NCI-H128 (cell line): Measurements from ENCODE around the gene KRTAP19-8.

ENCODE experiments used
- DNase-seq: peaks from one replicate; lab custom pipeline; 2025; ENCODE audit not compliant: unreplicated experiment; lab: John Stamatoyannopoulos, UW

The KRTAP19-8 gene, protein sequence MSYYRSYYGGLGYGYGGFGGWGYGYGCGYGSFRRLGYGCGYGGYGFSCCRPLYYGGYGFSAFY

DNA sequence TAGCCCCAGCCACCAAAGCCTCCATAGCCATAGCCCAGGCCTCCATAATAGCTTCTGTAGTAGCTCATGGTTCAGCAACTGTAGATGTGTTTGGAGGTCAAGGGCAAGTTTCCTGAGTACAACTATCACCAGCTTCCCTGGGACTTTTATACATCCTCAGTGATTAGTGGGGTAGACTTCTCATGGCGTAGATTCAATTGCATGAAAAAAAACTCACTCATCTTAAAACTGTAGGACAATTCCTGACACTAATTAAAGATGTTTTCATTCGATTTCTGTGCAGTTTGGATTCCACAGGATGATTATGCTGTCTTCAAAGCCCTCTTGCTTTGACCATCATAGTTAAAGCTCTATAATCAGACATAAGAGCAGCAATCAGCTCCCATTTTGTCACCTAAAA, at the start of gene KRTAP19-8:
Gene KRTAP19-8 (minus strand): TSS at position 101 of the 400 bp plus-strand sequence. CDS start 33 bp downstream, at position 68.
- no peak for DNase-seq

DNA sequence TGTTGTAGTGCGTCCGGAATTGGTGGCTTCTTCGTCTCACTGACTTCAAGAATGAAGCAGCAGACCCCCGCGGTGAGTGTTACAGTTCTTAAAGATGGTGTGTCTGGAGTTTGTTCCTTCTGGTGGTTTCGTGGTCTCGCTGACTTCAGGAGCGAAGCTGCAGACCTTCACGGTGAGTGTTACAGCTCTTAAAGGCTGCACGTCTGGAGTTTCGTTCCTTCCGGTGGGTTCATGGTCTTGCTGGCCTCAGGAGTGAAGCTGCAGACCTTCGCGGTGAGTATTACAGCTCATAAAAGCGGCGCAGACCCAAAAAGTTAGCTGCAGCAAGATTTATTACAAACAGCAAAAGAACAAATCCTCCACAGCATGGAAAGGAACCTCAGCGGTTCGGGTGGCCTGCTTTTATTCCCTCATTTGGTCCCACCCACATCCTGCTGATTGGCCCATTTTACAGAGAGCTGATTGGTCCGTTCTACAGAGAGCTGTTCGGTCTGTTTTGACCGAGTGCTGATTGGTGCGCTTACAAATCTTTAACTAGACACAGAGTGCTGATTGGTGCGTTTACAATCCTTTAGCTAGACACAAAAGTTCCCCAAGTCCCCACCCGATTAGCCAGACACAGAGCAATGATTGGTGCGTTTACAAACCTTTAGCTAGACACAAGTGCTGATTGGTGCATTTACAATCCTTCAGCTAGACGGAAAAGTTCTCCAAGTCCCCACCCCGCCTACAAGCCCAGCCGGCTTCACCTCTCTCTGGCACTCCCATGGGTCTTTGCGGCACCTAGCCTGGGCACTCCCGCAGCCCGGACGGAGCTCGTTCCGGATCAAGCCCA, 49.6 kb upstream of the KRTAP19-8 start:
- no peak for DNase-seq

DNA sequence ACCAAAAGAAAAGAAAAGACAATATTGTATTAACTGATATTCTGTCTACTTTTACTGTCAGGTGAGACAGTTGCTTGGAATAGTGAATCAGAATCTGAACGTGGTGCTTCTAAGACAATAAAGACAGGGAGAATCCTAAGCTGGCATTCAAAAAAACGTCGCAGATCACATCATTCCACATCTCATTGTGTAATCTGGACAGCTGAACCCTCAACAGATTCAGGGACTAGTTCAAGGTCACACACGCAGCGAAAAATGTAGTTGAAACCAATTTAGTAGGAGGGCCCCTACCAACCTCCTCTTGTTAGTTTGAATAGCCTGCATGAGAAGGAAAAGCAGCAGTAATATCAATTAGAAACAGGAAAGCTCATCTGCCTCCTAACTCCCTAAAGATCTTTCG, 46.4 kb upstream of the KRTAP19-8 start:
- DNase-seq: no peak

DNA sequence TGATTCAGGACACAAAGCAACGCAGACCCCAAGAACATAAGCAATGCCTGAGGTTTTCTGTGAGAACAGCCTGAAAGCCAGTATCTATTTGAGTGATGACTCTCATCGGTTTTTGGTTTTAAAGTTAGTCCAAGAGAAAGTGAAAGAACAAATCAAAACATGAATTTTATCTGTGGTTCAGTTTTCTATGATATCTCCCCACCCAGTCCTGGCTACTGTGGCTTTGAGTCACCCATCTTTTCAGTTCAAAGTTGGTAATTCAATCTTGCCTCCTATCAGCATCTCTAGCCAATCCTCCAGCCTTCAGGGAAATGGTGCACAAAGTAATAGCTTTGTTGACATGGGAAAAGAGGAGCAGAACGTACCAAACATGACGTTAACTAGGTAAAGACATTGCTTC, 40.5 kb upstream of the KRTAP19-8 start:
- no peak for DNase-seq

DNA sequence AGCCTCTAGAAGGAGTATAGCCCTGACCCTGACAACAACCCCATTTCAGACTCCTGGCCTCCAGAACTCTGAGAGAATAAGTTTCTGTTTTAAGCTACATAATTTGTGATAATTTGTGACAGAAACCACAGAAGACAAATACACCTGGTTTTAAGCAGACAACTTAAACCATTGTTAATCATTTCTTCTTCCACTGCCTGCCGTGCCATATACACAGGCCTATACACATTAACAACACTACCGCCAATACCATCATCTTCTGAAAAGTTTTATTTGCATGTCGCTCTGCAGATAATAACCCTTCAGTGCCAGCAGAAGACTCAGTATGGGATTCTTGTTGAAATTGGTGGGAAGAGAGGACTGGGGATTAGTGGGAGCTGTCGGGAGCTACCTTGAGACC, 39.9 kb upstream of the KRTAP19-8 start:
- DNase-seq: no peak

DNA sequence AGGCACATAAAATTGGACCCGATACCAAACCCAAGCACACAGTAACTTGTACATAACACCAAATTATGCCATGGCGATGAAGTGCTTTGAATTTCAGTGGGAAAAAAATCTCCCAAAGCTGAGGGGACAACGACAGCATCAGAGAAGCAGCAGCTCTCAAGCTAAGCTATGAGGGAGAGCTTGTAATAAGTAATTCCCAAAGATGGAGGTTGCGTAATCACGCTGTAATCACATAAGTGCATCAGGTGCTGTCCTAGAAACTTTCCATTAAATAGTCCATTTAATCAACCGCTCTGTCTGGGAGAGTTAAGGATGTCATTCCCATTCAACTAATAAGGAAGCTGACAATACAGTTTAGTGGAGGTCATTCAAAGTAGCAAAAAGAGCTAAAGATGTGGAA, 37.6 kb upstream of the KRTAP19-8 start:
- no peak for DNase-seq

DNA sequence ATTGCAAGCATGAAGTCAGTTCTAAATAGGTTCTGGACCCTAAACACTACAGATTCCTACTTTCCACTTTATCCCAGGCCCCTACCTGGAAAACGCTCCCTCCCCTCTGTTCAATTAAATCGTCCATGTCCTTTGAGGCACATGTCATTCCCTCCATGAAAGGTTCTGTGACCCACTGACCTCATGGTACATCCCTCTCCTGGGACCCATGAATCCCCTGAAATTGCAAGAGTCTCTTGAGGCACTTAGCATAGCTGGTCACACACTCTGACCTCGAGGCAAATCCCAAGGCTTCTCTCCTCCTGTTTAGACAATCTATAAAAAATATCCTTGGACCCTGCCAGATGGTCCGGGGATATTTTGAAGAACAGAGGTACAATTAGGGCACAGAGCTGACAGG, 34.3 kb upstream of the KRTAP19-8 start:
- DNase-seq: no peak

DNA sequence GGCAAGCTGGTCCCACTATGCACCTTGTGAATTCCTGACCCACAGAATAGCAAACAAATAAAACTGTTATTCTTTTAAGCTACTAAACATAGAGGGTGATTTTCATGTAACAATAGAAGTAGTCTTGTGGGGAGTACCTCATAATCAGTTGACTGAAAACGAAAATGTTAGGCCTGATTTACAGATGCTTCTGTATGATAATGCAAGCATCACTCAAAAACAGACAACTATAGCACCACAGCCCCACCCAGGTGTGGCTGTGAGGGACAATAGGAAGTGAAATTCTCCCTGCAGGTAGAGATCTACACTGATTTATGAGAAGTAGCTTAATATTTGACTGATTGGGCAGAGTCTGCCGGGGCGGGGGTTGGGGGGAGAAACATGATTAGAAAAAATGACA, 26.5 kb upstream of the KRTAP19-8 start:
- DNase-seq: no peak

DNA sequence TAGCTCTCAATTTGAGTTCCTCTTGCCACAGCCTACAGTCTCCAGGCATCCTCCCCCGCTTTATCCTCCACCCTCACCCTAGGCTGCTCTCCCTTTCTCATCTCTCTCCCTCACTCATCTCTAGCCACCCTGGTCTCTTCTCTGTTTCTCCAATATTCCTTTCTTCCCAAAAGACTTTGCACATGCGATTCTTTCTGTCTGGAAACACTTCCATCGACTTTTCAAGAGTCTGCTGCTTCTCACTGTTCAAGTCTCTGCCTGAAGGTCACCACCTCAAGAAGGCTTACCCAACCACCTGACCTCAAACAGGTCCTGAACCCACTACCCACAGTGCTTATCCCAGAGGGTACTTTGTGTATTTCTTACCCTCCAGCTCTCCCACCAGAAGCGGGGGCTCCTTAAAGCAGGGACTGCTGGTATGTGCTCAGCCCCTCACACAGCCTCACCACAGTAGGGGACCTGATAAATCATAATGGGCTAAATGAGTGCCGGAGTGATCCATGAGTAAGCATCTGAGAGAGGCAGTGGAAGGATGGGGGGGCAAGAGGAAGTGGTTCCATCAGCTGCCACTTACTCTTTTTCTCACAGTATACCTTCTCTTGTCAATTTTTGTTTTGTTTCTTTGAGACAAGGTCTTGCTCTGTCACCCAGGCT, 14.3 kb upstream of the KRTAP19-8 start:
- no peak for DNase-seq

DNA sequence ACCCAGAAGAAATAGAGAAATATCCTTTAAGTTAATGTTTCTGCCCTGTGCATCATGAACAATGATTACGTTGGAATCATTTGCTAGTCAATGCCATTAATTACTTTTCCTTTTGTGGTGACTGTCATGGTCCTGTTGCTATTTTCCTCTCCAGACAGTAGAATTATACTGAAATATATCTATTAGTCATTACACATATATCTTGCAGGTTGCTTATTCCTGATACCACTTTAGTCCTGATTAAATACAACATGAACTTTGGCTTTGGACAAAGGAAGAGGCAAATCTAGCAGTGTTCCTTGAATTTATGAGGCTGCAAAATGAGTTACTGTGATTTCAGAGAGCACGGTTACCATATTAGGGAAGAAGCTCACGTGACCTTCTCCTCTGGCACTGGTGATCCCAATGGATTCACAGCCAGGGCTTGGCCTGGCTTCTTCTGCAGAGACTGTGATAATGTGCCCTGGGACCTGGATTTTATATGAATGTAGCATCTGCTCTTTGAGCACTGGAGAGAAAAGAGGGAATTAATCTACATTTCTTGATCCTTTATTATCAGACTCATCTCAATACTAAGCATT, 12.4 kb upstream of the KRTAP19-8 start:
- DNase-seq: no peak

DNA sequence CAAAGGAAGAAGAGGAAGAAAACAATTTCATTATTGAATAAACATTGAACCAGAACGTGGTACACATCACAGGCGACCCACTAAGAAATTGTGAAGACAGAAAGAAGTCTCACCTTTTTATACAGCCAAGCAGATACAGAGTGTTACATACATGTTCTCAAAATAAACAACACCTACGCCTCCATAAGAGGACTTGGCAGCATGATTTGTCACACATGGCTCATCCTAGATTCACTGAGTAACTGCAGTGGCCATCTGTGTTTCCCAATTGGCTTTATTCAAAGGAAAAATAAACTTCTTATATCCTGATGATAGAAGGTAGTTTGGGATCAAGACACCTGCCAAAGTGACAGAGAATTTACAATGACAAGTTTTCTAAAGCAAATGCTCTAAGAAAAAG, 7.6 kb upstream of the KRTAP19-8 start:
- DNase-seq: no peak

DNA sequence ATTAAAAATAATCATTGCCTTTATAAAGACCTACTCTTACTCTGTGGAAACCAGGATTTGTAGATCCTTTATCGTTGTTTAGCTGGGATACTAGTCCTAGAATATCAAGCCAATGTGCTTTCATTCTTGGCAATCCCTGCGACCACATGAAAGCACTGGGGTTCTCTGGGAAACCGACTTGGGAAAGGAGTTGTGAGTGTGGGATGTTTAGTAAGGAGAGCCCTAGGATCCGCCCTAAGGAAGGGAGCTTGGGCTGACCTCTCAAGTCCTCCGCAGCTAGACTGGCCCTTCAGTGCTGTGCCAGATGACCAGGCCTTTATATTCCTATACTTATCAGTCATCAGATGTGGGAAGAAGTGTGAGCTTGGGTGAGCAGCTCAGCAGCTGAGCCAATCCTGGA, 5.2 kb upstream of the KRTAP19-8 start:
- no peak for DNase-seq

DNA sequence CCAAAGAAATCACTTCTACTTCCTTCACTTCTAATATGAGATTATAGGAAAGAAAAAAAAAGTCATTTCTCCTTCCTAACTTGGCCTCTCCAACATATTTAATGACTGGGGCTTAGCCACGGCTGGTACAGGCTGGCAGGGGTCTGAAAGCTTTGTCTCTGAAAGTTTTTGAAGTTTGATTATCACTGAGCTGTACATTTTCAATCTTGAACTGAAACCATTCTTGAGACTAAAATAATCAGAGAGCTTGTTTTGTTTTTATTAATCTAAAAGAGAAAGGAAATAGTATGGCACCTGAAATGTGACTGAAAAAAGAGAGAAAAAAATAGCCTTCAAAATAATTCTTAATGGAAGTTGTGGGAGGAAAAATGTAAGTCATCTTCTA, 3.8 kb upstream of the KRTAP19-8 start:
- no peak for DNase-seq

DNA sequence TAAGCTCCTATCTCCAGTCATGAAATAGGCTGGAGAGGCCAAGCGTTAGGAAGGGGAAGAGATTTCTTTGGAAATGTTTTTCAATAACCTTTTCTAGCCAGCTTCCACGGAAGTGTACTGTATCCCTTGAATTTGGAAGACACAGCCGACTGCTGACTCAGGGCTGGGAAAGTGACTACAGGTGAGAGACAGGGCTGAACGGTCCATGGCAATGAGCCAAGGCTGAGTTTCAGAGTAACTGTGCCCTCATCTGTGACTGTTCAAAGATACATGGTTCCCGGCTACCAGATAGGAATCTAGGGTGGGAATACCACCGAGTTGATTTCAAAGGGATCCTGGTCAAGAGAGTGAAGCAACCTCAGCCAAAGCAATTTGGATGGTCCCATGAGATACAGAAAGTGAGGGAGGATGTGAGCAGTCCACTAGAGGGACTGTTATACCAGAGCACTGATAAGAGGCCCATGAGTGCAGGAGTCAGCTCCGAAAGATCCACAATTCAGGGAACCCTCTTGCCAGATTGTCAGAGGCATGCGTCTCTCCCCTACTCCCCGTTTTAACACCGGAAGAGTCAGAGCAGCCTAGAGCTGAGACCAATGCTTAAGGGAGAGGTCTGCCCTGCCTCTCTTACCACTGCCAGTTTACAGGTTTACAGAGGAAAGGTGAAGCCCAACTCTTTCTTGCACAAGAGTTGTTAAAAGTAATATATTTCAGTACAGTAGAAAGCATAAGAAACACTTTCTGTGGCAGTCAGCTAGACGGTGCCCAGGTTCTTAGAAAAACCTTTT, 3.2 kb upstream of the KRTAP19-8 start:
- no peak for DNase-seq

DNA sequence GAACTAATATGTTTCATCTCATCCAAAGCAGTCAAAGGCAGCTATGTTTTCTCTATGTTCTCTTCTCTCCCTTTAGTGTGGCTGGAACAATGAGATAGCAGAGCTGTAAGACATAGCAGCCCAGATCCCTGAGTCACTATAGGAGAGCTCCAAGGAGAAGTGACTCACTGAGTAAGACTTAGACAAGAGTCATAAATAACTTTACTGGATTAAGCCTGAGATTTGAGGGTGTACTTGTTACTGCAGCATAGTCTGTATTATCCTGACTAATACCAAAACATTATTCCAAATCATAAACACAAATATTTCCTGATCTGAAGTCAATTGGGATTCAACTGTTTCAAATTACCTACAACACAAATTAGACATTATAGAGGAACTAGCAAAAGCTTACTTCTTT, 3.9 kb downstream of the KRTAP19-8 start:
- no peak for DNase-seq

DNA sequence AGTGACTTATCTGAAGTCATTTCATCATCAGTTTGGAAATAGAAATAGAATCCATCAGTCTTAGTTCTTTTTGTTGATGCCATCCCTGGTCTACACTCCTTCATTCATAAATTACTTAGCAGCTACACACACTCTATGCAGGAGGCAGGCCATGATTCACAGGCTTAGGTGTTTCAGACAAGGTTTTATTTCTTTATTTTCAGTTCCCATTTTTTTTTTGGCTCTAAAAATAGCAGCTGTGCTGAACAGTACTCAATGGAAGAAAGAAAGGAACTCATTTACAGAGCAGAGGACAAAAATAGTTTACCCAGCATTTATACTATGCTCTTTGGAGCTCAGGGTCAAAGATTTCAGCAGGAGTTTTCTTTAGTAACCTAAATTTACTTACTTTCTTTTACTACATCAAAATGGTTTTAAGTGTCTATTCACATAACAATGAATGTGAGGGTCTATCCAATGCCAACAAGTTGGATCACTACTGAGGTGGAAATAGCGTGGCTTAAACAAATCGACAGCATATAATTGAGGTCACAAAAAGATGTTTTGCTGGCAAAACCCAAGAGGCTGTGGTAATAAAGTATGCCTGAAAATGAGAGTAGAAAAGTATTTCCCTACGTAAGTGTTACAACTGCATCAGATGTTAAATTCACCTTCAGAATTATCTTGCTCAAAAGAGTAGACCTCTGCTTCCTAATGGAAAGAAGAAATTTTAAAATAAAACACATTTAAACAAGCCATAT, 7.7 kb downstream of the KRTAP19-8 start:
- no peak for DNase-seq

DNA sequence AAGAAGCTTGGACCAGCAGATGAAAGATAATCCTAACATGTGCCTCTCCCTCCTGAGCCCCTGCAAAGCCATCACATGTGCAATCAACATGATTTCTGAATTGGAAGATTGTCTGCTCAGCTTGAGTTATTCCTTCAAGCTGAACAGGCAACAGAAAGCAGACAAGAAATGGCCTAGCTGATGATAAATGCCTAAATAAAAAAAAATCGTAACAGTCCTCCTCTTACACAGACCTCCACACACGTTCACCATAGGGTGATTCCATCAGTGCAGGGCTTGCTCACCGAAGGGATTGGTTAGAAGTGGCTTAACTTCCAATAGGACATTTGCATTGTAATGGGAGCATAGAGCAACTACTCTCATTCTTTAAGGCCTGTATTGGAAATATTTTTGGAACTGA, 14.6 kb downstream of the KRTAP19-8 start:
- no peak for DNase-seq

DNA sequence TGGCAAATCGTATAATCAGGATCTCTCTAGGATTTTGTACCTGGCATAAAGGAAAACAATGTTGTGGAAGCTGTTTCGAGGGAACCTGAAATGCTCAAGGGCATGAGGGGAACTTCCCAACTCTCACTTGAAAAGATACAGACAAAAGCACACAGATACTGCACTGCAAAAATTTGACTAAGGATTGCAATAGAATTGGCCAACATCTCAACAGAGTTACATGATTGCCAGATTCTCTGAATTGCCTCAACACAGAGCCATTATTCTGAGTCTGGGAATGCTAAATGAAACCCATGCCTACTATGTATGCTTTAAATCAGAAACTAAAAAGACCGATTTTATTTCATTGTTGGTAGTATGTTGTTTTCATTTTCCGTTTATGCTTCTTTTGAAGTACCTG, 16.0 kb downstream of the KRTAP19-8 start:
- DNase-seq: no peak

DNA sequence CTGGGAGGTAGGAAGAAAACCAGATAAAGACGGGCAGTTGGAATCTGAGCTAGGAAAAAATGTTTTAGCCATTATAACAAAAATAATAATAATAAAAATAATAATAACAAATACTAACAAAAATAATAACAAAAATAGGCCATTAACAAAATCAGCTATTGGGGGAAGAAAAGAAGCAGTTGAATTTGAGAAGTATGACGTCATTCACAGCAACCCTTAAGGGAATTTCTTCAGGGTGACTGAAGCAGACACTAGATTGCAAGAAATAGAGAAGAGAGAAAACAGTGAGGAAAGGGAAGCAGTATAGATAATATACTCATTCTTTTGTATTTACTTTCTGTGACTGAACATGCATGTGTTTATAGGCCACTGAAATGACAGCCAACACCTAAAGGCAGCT, 20.0 kb downstream of the KRTAP19-8 start:
- no peak for DNase-seq

DNA sequence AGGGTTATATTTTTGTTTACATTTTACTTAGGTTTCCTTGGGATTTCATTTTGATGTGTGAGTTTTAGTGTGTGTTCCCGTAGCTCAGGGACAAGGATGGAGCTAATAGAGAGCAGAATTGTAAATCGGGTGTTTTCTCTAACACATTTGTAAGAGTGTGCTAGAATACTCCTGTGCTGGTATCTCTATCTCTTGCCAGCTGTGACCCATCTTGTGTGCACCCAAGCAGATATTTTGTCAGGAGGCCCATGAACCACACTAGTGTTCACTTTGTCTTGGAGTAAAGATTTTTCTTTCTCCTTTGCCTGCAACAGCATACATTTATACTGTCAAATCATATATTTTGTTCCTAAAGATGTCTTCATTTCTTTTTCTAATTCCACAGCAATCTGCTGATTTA, 23.4 kb downstream of the KRTAP19-8 start:
- DNase-seq: no peak
